HG03469 (cell line): ENCODE data around the gene OSBPL10.
"Not testable (repeated sequence)": the region's sequence is repeated elsewhere in the genome, so short reads cannot be mapped to it uniquely, and the experiment has no call there.

Experiments used
- ATAC-seq: cut with Tn5 transposase; IDR thresholded peaks from one replicate; pipeline ENCODE4 v1.9.1; 2021; ENCODE audit warnings: mild to moderate bottlenecking, moderate library complexity, moderate number of reproducible peaks; ENCODE audit not compliant: unreplicated experiment

Gene OSBPL10

GRCh38 chr3:31892916-31893573 lies 88.0 kb downstream of the OSBPL10 start:
- ATAC-seq: no peak

- no peak for ATAC-seq
These were observed 88.6 kb downstream of the OSBPL10 start for GRCh38 chr3:31892500-31892899.

GRCh38 chr3:31891876-31892455 lies 89.1 kb downstream of the OSBPL10 start:
- ATAC-seq: no peak

- no peak for ATAC-seq
These were observed 90.2 kb downstream of the OSBPL10 start for GRCh38 chr3:31890742-31891469.

- no peak for ATAC-seq
These were observed 91.1 kb downstream of the OSBPL10 start for GRCh38 chr3:31890007-31890406.

GRCh38 chr3:31885235-31885634 lies 95.8 kb downstream of the OSBPL10 start:
- ATAC-seq: no peak

- no peak for ATAC-seq
These were observed 96.8 kb downstream of the OSBPL10 start for GRCh38 chr3:31884251-31884650.

- ATAC-seq: no peak
These were observed 98.2 kb downstream of the OSBPL10 start for GRCh38 chr3:31882895-31883294.

GRCh38 chr3:31882431-31882830 lies 98.6 kb downstream of the OSBPL10 start:
- no peak for ATAC-seq

GRCh38 chr3:31880482-31881078 lies 100.5 kb downstream of the OSBPL10 start:
- ATAC-seq: no peak

- ATAC-seq: no peak
These were observed 101.0 kb downstream of the OSBPL10 start for GRCh38 chr3:31880020-31880419.

GRCh38 chr3:31879365-31879764 lies 101.7 kb downstream of the OSBPL10 start:
- ATAC-seq: no peak

GRCh38 chr3:31878231-31878838 lies 102.7 kb downstream of the OSBPL10 start:
- ATAC-seq: no peak

- ATAC-seq: no peak
These were observed 104.7 kb downstream of the OSBPL10 start for GRCh38 chr3:31876331-31876730.

GRCh38 chr3:31875437-31875836 lies 105.6 kb downstream of the OSBPL10 start:
- no peak for ATAC-seq

GRCh38 chr3:31873254-31873820 lies 107.7 kb downstream of the OSBPL10 start:
- ATAC-seq: no peak

- no peak for ATAC-seq
These were observed 109.0 kb downstream of the OSBPL10 start for GRCh38 chr3:31871939-31872507.

- ATAC-seq: not testable (repeated sequence)
These were observed 111.0 kb downstream of the OSBPL10 start for GRCh38 chr3:31870111-31870510.

- no peak for ATAC-seq
These were observed 112.8 kb downstream of the OSBPL10 start for GRCh38 chr3:31868236-31868635.

GRCh38 chr3:31862666-31863279 lies 118.3 kb downstream of the OSBPL10 start:
- ATAC-seq: no peak
